Rectal smooth muscle tissue (tissue), 1 donor: ENCODE measurements around the gene METTL17.
"Not testable (repeated sequence)": the region's sequence is repeated elsewhere in the genome, so short reads cannot be mapped to it uniquely, and the experiment has no call there.

Experiments used
- H3K27ac ChIP-seq: one replicate; pipeline ENCODE4 v1.7.0; 2013; ENCODE audit warnings: low read depth, low read length, inconsistent platforms
- H3K27me3 ChIP-seq: one replicate; pipeline ENCODE4 v1.7.0; 2013; ENCODE audit warnings: low read length; ENCODE audit not compliant: control insufficient read depth, insufficient read depth
- H3K36me3 ChIP-seq: one replicate; pipeline ENCODE4 v1.7.0; 2013; ENCODE audit warnings: low read length; ENCODE audit not compliant: control insufficient read depth, insufficient read depth
- H3K4me1 ChIP-seq: one replicate; pipeline ENCODE4 v1.7.0; 2013; ENCODE audit warnings: low read length; ENCODE audit not compliant: control insufficient read depth, insufficient read depth
- H3K4me3 ChIP-seq: one replicate; pipeline ENCODE4 v1.7.0; 2013; ENCODE audit warnings: low read length
- H3K9ac ChIP-seq: one replicate; pipeline ENCODE4 v1.7.0; 2013; ENCODE audit warnings: low read length

The METTL17 gene

GRCh38 chr14:20973501-20973900 lies 16.3 kb upstream of the METTL17 start:
- H3K27me3 ChIP-seq: no peaks in the 10 kb centered on the region
- peaks cover 5% of the 10 kb centered on the region for H3K4me1 ChIP-seq
- no peak overlapping the region for H3K9ac ChIP-seq
- no peak overlapping the region for H3K27ac ChIP-seq
- no peak overlapping the region for H3K4me3 ChIP-seq
- H3K36me3 ChIP-seq: no peaks in the 10 kb centered on the region

DNA sequence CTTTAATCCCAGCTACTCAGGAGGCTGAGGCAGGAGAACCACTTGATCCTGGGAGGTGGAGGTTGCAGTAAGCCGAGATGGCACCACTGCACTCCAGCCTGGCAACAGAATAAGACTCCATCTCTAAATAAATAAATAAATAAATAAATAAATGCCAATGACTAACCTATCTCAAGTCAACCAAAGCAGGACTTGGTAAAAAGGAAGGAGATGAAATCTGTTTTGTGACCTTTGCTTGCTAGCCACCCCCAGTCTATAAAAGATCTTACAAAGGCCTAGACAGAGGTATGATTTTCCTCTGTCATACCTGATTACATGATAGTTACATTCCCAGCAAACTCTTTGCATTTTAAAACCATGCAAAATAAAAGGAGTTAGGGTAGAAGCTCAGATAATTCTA lies 13.5 kb upstream of the METTL17 start:
- Histone ChIP-seq H3K9ac (no peak overlapping the region), H3K4me3 (no peak overlapping the region), H3K4me1 (peaks cover 5% of the 10 kb centered on the region), H3K27me3 (no peaks in the 10 kb centered on the region), H3K36me3 (no peaks in the 10 kb centered on the region), H3K27ac (no peak overlapping the region)

DNA sequence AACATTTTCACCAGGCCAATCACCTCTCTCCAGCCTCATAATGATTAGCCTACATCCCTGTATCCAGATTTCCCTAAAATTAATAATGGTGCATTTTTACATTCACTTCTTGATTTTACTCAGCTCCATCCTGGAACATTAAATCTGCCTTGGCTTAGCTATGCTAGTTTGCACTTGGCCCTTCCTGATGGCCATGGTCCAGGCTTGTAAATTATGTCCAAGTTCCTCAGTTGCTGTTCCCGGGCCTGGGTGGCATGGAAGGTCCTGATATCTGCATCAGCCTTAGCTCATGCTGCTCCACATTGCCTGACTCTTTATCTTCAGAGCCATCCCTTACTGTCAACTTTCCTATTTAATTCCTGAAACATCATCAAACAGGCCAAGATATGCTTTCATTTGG lies 11.1 kb upstream of the METTL17 start:
- no peaks in the 10 kb centered on the region for H3K27me3 ChIP-seq
- H3K4me3 ChIP-seq: no peak overlapping the region
- H3K27ac ChIP-seq: no peak overlapping the region
- H3K9ac ChIP-seq: no peak overlapping the region
- no peaks in the 10 kb centered on the region for H3K4me1 ChIP-seq
- no peaks in the 10 kb centered on the region for H3K36me3 ChIP-seq

GRCh38 chr14:20980906-20981305 lies 8.9 kb upstream of the METTL17 start:
- Histone ChIP-seq H3K27ac (no peak overlapping the region), H3K9ac (no peak overlapping the region), H3K4me1 (no peaks in the 10 kb centered on the region), H3K4me3 (no peak overlapping the region), H3K36me3 (no peaks in the 10 kb centered on the region), H3K27me3 (no peaks in the 10 kb centered on the region)

DNA sequence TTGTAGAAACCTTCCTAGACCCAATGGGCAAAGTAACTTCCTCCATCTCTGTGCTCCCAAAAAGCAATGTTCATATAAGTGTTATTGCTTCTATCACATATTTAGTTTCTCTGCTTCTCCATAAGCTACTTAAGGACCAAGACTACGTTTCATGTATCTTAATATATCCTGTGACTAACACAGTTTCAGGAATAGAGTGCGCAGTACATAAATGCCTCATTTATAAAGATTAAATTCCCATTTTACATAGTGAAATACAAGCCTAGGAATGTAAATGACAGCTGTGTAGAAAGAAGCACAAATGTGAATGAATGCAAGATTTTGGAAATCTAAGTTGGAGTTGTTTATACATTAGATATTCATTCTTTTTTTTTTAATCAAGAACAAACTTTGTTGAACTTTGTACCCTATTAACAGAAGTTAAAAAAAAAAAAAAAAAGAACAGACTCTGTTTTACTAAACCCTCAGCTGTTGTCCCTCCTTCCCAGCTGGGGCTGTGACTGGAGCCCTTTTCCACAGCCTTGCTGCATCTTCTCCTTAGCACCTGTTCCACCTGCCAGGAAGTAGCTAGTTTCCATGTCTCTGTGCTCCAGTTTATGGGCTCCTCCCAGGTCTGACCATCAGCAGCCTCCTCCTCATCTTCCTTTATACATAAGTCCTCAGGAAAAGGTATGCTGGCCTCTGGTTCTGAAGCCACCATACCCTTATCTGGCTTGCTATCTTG lies 7.0 kb upstream of the METTL17 start:
- no peaks in the 10 kb centered on the region for H3K36me3 ChIP-seq
- H3K27ac ChIP-seq: no peak overlapping the region
- no peak overlapping the region for H3K4me3 ChIP-seq
- no peaks in the 10 kb centered on the region for H3K27me3 ChIP-seq
- no peaks in the 10 kb centered on the region for H3K4me1 ChIP-seq
- no peak overlapping the region for H3K9ac ChIP-seq

DNA sequence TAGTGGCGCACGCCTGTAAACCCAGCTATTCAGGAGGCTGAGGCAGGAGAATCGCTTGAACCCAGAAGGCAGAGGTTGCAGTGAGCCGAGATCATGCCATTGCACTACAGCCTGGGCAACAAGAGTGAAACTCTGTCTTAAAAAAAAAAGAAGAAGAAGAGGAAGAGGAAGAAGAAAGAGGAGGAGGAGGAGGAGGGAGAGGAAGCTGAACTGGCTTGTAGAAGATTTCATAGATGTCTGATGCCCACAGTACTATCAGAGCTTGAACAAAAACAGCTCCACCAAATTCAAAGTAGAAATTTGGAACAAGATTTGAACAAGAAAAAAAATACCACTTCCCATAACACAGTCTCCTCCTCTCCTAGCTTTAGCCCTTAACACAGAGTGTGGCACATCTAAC lies 4.1 kb upstream of the METTL17 start:
- H3K4me3 ChIP-seq, H3K9ac ChIP-seq, H3K27me3 ChIP-seq, H3K4me1 ChIP-seq, H3K36me3 ChIP-seq, H3K27ac ChIP-seq: not testable (repeated sequence)

- no peak overlapping the region for H3K4me3 ChIP-seq
- H3K36me3 ChIP-seq: peaks cover 1% of the 10 kb centered on the region
- H3K27me3 ChIP-seq: no peaks in the 10 kb centered on the region
- H3K27ac ChIP-seq: no peak overlapping the region
- H3K4me1 ChIP-seq: peaks cover 12% of the 10 kb centered on the region
- H3K9ac ChIP-seq: no peak overlapping the region
Measured at GRCh38 chr14:20986811-20987210, 3.0 kb upstream of the METTL17 start.

DNA sequence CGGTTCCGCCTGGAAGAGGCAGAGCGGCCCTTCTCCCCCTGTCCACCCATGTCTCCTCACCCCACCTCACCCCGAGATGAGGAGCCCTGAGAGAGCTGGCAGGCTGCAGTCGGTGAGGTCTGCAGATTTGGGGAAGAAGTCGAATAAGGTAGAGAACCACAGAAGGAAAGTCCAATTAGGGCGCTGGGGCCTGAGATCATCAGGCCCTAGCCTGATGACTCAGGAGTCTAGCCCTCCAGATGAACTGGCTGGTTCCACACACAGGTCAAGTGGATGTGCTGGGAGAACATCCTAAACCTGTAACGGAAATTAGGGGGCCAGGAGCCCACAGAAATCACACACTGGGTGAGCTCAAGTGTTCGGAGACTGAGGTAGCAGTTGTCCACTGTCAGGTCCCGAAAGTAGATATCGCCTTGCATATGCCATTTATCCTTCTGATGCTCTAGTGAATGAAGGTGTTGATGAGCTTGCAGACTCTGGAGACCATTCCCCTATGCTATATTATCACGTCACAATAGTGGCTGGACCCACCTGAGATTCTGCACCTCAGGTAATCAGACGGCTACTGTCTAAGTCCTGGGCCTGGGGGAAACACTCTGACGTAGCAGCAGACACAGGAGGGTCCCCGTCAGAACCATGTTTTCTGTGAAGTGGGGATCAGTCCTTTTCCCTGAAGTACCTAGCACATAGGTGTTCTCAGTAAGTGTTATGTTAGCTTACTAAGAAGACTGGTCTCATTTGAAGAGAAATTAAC lies 886 bp upstream of the METTL17 start:
- H3K36me3 ChIP-seq: peaks cover 8% of the 10 kb centered on the region
- peaks cover 12% of the 10 kb centered on the region for H3K4me1 ChIP-seq
- H3K9ac ChIP-seq: no peak overlapping the region
- no peaks in the 10 kb centered on the region for H3K27me3 ChIP-seq
- H3K27ac ChIP-seq: peak overlapping the region; percentile 91
- H3K4me3 ChIP-seq: peak overlapping the region; percentile 55

GRCh38 chr14:20989471-20989786 lies 351 bp upstream of the METTL17 start:
- peak overlapping the region; percentile 55 for H3K4me3 ChIP-seq
- H3K27me3 ChIP-seq: no peaks in the 10 kb centered on the region
- H3K36me3 ChIP-seq: peaks cover 8% of the 10 kb centered on the region
- H3K9ac ChIP-seq: no peak overlapping the region
- peak overlapping the region; percentile 91 for H3K27ac ChIP-seq
- H3K4me1 ChIP-seq: peaks cover 12% of the 10 kb centered on the region

DNA sequence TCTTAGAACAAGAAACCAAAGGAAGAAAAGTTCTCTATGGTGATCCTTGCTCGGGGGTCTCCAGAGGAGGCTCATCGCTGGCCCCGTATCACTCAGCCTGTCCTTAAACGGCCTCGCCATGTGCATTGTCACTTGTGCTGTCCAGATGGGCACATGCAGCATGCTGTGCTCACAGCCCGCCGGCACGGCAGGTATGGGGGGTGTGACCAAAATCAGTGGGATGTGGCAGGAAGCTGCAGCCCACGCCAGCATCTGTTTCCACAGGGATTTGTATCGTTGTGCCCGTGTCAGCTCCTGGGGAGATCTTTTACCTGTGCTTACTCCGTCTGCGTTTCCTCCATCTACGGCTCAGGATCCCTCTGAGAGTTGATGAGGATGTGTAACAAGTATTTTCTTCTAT lies 6.7 kb downstream of the METTL17 start:
- no peaks in the 10 kb centered on the region for H3K4me1 ChIP-seq
- H3K9ac ChIP-seq: no peak overlapping the region
- H3K36me3 ChIP-seq: peaks cover 31% of the 10 kb centered on the region
- H3K27me3 ChIP-seq: no peaks in the 10 kb centered on the region
- no peak overlapping the region for H3K27ac ChIP-seq
- no peak overlapping the region for H3K4me3 ChIP-seq

DNA sequence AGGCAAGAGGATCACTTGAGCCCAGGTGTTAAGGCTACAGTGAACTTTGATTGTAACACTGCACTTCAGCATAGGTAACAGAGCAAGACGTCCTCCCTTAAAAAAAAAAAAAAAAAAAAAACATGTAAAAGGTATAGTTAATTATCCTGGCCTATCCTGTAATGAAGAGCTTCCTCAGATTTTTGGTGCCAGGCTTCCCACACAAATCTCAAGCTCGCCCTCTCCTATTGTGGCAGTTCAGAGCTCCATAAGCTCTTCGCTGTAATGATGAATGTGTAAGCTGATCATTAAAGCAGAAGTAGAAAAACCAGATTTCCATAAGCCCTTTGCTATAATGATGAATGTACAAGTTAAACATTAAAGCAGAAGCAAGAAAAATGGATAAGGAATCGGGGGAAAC lies 7.3 kb downstream of the METTL17 start:
- Histone ChIP-seq H3K36me3 (peaks cover 27% of the 10 kb centered on the region), H3K4me1 (no peaks in the 10 kb centered on the region), H3K4me3 (no peak overlapping the region)

GRCh38 chr14:20997564-20997963 lies 7.8 kb downstream of the METTL17 start:
- H3K4me1 ChIP-seq: no peaks in the 10 kb centered on the region
- H3K27ac ChIP-seq: no peak overlapping the region
- no peak overlapping the region for H3K9ac ChIP-seq
- no peak overlapping the region for H3K4me3 ChIP-seq
- H3K36me3 ChIP-seq: peaks cover 27% of the 10 kb centered on the region
- no peaks in the 10 kb centered on the region for H3K27me3 ChIP-seq

More for the DNA sequence above, 7.3 kb downstream of the METTL17 start:
- Histone ChIP-seq H3K27me3 (no peaks in the 10 kb centered on the region), H3K27ac (no peak overlapping the region), H3K9ac (no peak overlapping the region)

DNA sequence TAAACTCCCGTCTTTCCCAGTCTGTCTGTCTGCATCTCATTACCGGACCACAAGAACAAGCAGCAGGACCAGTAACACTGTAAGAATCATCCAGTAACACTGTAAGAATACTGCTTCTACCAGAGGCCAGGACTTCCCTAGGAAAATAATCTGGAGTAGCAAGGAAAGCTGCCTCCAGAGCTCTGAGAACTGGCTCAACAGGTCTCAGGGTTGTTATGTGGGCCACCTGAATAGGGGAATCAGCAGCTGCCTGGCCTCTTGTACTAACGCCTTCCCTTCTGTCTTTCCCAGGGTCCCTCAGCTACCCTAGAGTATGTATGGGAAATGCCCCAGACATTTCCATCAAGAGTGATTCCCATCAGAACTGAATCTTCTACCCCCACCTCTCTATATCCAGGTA lies 8.4 kb downstream of the METTL17 start:
- H3K4me3 ChIP-seq: no peak overlapping the region
- peaks cover 25% of the 10 kb centered on the region for H3K36me3 ChIP-seq
- no peaks in the 10 kb centered on the region for H3K4me1 ChIP-seq
- no peak overlapping the region for H3K9ac ChIP-seq
- H3K27me3 ChIP-seq: no peaks in the 10 kb centered on the region
- H3K27ac ChIP-seq: no peak overlapping the region
